HL-60/S4 (cell line): ENCODE results near the gene UGT1A5.

ENCODE experiments used
- in situ Hi-C: fragments of 300-500 bp; cut with MboI; formaldehyde crosslinking; loops from 2 replicates; pipeline ENCODE4 v1.14.3; 2022; ENCODE audit warnings: low sequenced_read_pairs

The UGT1A5 gene

GRCh38 chr2:233775414-233775813 is 62.7 kb downstream of the UGT1A5 start:
- in situ Hi-C loops: no loop called here

GRCh38 chr2:233778030-233778429 is 65.3 kb downstream of the UGT1A5 start, which contains the start of gene MROH2A:
Gene MROH2A (plus strand): TSS chr2:233778330. CDS start chr2:233779359, 1,029 bp downstream.
- in situ Hi-C loops: no loop called here

GRCh38 chr2:233779722-233780121 is 67.0 kb downstream of the UGT1A5 start:
- in situ Hi-C loops: no loop called here

GRCh38 chr2:233780771-233781170 is 68.1 kb downstream of the UGT1A5 start:
- in situ Hi-C loops: no loop called here

GRCh38 chr2:233789554-233789953 is 76.8 kb downstream of the UGT1A5 start:
- in situ Hi-C loops: no loop called here

GRCh38 chr2:233791151-233791882 is 78.6 kb downstream of the UGT1A5 start:
- in situ Hi-C loops: no loop called here

GRCh38 chr2:233791883-233792329 is 79.2 kb downstream of the UGT1A5 start:
- in situ Hi-C loops: no loop called here

GRCh38 chr2:233792720-233793119 is 80.0 kb downstream of the UGT1A5 start:
- in situ Hi-C loops: no loop called here

- in situ Hi-C loops: no loop called here
Measured at GRCh38 chr2:233793465-233794127, 80.9 kb downstream of the UGT1A5 start.

- in situ Hi-C loops: no loop called here
Measured at GRCh38 chr2:233794128-233794658, 81.5 kb downstream of the UGT1A5 start.

GRCh38 chr2:233795735-233796171 is 83.0 kb downstream of the UGT1A5 start:
- in situ Hi-C loops: no loop called here

- in situ Hi-C loops: no loop called here
Measured at GRCh38 chr2:233796254-233796653, 83.5 kb downstream of the UGT1A5 start.

- in situ Hi-C loops: no loop called here
Measured at GRCh38 chr2:233798335-233799086, 85.8 kb downstream of the UGT1A5 start.

- in situ Hi-C loops: no loop called here
Measured at GRCh38 chr2:233799087-233799665, 86.5 kb downstream of the UGT1A5 start.

- in situ Hi-C loops: no loop called here
Measured at GRCh38 chr2:233799716-233800115, 87.0 kb downstream of the UGT1A5 start.

GRCh38 chr2:233800208-233800607 is 87.5 kb downstream of the UGT1A5 start:
- in situ Hi-C loops: no loop called here

- in situ Hi-C loops: no loop called here
Measured at GRCh38 chr2:233801357-233802131, 88.8 kb downstream of the UGT1A5 start.

- in situ Hi-C loops: no loop called here
Measured at GRCh38 chr2:233802132-233802815, 89.6 kb downstream of the UGT1A5 start.

GRCh38 chr2:233803292-233803911 is 90.7 kb downstream of the UGT1A5 start:
- in situ Hi-C loops: no loop called here
